GM18951 (cell line): ENCODE data around the gene PREX1.

Experiments
- POLR2A ChIP-seq: IDR thresholded peaks from 4 replicates; pipeline ENCODE4 v1.6.1; 2011; ENCODE audit warnings: mild to moderate bottlenecking; ENCODE audit not compliant: insufficient read length, insufficient read depth; ENCODE audit errors: extremely low read depth
- in situ Hi-C: fragments of 300-500 bp; cut with MboI; formaldehyde crosslinking; loops from one replicate; pipeline ENCODE4 v1.12.0; 2022; ENCODE audit warnings: low sequenced_read_pairs, mixed read lengths, inconsistent platforms; ENCODE audit not compliant: unreplicated experiment

Gene PREX1

DNA sequence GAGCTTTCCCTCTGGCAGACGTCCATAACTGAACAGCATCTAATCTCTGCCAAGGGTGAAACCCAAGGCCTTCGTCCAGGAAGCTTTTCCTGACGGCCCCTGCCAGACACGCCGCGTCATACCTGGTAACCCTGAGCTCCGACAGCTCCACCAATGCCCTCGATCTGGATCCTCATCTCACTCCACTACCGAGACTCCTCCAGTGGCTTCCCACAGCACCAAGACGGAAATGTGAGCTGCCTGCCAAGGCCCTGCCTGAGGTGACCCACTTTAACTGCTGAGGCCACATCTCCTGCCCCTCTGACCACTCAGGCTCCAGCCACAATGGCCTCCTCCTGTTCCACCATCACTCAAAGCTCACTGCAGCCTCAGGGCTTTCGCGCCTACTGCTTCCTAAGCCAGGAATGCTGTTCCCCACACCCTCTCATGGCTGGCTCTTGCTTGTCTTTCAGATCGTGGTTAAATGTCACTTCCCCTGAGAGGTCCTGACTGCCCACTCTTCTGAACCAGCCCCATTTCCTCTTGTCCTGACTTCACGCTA, 143.2 kb downstream of the PREX1 start:
- TF ChIP-seq POLR2A, result no peak
- in situ Hi-C loops, result no loop called here

DNA sequence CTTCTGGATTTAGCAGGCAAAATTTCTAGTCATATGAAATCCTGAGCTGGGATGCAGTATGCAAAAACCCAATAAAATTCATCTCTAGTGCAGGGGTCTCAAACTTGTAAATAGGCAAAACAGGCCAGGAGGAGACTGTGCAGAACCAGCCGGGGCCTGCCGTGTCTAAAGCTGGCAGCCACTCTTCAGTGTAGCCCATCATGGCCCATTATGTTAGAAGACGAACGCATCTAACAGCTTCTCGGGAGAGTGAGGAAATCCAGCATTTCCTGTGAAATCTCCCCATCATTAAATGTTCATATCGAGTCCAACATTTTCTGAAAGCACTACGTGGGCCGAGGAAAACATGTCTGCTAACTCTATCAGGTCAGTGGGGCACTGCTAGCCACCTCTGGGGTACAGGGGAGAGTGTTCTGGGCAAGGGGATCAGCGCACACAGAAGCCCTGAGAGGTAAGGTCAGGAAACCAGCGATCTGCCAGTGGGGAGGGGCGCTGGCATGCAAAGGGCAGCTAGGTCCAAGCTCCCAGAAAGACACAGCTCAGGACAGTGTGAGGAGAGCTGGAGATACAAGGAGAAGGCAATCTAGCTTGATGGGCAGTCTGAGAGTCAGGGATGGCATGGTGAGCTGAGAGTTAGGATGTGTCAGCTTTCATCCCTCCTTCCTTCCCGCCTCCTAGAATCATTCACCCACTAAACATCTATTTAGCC, 144.2 kb downstream of the PREX1 start:
- in situ Hi-C loops, result no loop called here
- no peak for TF ChIP-seq POLR2A

DNA sequence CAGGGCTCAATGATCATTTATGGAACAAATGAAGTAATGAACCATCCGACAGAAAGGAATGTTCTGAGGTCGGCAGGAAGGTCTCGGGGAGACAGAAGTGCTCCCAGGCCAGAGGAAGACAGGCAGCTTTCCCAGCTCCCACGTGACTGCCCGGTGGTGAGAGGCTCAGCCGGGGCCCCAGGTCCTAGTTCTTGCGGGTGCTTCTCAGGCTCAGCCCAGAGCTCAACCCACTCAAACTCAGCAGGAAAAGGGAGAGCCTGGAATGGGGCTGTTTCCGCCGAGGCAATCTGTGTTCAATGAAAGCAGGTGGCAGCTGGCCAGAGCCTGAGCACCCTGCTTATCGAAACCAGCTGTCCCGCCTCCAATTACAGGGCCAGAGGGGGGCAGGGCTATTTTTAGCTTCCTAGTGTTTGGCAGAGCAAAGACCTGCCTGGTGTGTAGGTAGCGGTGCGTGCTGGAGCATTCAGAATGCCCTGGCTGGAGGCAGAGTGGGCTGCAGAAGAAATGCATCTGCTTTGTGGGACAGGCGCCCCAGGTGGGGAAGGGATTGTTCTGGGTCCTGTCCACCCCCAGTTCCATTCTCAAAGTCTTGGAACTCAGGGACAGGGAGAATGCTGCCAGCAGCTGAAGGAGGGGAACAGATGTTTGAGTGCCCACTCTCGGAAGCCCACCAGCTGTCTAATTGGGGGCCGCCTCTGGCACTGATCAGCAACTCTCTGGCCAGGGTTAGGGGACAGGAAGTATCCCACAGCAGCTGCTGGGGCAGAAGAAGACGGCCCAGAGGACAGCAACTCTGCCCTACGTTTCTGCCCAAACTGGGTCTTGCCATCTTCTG, 145.1 kb downstream of the PREX1 start:
- in situ Hi-C loops, result no loop called here
- no peak for TF ChIP-seq POLR2A

DNA sequence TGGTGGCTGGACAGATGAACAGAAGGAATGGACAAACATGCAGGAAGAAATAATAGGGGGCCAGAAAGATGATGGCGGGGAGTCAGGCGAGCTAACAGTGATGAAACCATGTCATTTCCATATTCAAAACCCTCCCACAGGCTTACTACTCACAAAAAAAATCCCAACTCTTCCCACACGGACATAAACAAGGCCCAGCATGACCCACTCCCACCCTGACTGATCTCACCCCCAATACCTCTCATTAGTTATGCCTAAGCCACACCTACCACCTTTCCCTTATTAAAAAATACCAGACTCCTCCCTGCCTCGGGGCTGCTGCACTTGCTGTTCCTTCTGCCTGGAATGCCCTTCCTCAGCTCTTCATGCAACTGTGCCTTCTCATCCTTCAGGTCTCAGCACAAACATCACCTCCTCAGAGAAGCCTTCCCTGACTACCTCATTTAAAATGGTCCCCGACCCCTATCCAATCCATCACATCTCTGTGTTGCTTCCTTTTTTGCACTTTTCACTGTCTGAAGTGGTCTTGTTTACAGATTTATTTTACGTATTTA, 145.8 kb downstream of the PREX1 start:
- in situ Hi-C loops, result no loop called here
- TF ChIP-seq POLR2A, result no peak

DNA sequence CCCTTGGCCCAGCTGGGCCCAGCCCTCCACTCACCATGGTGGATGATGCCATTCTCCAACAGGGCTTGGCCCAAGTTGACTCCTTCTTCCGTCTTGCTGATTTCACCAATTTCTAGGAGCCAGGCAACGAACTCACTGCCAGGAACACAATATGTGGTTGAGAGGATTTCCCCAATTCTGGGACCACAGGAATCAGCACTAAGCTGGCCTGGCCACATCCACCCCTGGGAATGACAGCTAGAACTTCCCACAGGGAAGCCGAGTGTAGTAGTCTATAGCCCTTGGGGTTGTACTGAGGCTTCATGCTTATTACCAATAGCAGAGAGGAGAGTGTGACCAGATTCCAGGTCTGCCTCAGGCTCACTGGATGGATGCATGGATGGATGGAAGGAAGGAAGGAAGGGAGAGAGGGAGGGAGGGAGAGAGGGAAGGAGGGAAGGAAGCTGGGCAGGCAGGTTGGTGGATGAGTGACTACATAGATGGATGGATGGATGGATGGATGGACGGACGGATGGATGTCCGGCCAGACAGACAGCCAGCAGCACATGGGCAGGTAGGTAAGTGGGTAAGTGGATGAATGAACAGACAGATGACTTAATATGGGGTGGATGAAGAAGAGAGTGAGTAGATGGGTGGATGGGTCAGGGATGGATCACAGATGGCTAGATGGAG, 146.5 kb downstream of the PREX1 start:
- no peak for TF ChIP-seq POLR2A

DNA sequence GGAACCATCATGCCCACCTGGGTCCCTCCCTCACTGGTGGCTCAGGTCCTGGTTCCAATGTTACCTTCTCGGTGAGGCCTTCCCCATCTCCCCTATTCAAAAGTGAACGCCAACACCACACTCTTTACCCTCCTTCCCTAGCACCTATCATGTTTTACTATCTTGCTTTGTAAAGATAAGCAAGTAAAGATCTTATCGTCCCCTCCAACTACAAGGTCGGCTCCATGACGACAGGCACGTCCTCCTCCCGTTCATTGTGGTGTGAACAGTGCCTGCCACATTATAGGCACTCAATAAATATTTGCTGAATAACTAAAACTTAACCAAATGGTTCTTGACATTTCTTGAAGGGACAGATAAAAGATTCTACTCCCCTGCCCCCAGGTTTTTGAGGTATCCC, 147.1 kb downstream of the PREX1 start:
- in situ Hi-C loops, result no loop called here
- TF ChIP-seq POLR2A, result no peak

More for the DNA sequence above, 146.5 kb downstream of the PREX1 start:
- in situ Hi-C loops, result no loop called here

DNA sequence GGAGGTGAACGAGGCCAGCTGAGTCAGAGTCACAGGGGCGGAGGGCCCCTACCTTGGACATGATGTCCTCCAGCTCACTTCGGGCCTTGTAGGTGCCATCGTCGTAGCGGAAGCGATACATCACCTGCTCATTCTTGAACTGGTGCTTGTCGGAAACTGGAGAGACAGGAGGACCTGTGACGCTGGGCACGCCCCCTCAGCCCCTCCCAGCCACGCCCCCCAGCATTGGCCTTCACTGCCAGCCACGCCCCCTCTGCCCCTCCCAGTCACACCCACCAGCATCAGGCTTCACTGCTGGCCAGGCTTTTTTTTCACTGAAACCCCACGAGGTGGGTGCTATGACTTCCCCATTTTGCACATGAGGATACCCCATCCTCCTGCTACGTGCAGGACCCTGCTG, 148.2 kb downstream of the PREX1 start:
- TF ChIP-seq POLR2A, result no peak
- in situ Hi-C loops, result no loop called here

DNA sequence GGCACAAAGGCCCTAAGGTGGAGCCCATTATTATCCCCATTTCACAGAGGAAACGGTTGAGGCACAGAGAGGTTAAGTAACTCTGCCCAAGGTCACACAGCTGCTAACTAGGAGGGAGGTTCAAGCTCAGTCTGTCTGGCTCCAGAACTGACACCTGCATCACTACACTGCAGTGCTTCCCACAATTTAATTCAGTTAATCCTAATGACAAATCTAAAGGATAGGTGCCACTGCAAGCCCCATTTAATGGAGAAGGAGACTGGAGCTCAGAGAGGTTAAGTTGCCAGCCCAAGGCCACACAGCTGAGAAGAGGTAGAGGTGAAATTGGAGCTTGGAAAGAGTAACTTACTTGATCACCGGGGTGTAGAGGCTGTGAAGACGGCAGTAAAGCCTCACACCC, 148.8 kb downstream of the PREX1 start:
- in situ Hi-C loops, result no loop called here
- no peak for TF ChIP-seq POLR2A

DNA sequence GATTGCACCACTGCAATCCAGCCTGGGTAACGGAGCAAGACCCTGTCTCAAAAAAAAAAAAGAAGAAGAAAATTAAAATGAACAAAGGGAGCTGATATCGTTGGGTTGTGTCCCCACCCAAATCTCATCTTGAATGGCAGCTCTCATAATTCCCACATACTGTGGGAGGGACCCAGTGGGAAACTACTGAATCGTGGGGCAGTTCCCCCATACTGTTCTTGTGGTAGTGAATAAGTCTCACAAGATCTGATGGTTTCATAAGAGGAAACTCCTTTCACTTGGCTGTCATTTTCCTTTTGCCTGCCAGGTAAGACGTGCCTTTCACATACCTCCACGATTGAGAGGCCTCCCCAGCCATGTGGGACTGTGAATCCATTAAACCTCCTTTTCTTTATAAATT, 149.4 kb downstream of the PREX1 start:
- no peak for TF ChIP-seq POLR2A
- in situ Hi-C loops, result no loop called here

DNA sequence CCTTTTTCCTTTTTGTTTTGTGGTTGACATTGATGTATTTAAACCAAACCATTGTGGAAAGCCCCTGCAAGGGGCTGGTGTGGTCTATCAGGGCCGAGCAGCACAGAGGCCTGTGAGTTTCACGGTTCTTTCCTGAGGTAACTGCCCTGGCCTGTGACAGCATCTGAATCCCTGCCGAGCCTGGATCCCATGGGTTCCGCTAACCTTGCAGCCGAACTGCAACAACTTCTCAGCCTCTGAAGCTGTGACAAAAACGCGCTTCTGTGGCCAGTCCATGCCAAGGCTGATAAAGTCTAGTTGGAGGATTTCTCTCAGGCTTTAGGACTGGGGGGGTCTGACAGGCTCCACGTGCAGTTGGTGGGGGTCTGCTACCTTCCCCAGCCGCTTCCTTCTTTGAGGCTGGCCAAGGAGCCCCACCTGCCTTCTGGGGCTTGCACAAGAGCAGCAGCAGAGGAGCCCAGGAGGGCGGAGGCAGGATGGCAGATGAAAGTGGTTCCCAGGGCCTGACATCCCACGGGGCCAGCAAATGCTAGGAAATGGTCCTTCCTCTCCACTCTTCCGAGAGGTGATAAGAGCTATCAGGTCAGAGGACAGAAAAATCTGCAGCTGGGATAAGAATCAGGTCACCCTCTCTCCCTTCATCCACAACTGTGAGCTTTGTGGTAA, 150.9 kb downstream of the PREX1 start:
- in situ Hi-C loops, result no loop called here

DNA sequence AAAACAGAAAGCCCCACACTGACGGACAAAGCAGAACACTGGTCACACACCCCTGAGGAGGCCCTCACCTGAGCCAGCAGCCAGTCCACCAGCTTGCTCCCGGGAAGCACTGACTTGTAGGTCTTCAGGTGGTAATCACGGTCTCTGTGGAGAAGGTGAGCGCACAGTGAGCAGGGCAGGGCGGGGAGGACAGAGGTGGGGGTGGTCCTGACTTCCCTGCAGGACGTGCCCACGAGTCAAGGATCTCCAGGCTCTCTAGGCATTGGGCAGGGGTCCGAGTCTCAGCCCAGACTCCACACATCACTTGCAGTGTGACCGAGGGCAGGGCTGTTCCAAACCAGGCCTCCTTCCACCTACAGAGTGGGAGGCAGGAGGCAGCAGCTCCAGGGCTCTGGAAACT, 151.7 kb downstream of the PREX1 start:
- TF ChIP-seq POLR2A, result no peak
- in situ Hi-C loops, result no loop called here

More for the DNA sequence above, 150.9 kb downstream of the PREX1 start:
- no peak for TF ChIP-seq POLR2A

DNA sequence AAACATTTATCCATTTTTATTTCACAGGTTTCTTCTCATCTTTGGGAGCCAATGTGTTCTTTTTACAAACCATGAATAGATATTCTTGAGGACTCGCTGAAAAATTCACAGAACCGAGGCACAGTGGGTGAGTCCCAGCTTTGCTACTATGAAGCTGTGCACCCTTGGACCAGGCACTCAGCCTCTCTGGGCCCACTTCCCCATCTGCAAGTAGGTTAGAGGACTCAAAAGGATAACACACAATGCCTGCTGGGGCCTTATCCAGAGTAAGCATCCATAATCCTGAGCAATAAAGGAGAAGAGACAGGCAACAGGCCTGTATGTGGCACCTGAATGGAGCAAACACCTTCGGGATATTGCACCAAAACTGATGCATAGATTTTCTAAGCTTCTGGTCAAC, 153.3 kb downstream of the PREX1 start:
- in situ Hi-C loops, result no loop called here
- TF ChIP-seq POLR2A, result no peak
